Fibroblast of lung (primary cell): ENCODE data around the gene DNAAF1.

Source experiments
- EZH2 ChIP-seq: IDR thresholded peaks from 2 replicates; pipeline ENCODE4 v1.5.1; 2012; ENCODE audit warnings: low read length, control low read depth, mild to moderate bottlenecking; ENCODE audit errors: missing control alignments
- TF ChIP-seq, protein P1 (sequence below), 2 donors: IDR thresholded peaks in 1 of 2; conservative IDR thresholded peaks in 1 of 2; 1 replicate in 1 of 2; 2 replicates in 1 of 2; pipeline ENCODE4 v1.5.1; 2011 to 2012; ENCODE audit warnings: low read length in 2 of 2, control low read depth in 1 of 2, inconsistent platforms in 1 of 2, low read depth in 1 of 2, mild to moderate bottlenecking in 1 of 2

DNA sequence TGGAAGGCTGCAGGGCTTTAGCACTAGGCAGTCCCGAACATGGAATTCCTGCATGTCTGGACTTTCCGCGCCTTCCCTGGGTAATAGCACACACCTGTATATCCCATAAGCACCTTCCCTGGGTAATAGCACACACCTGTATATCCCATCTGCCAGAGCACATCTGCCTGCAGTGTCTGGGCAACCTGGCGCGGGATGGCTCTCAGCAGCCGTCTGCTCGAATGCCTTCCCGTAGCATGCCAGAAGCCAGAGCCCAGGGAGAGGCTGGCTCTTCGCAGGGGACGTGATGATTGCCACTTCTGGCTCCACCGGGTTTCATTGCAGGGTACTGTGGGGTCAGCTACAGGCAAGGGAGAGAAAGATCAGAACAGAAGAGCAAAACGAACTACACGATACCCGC, 49.6 kb upstream of the DNAAF1 start:
- TF ChIP-seq, protein P1, sequence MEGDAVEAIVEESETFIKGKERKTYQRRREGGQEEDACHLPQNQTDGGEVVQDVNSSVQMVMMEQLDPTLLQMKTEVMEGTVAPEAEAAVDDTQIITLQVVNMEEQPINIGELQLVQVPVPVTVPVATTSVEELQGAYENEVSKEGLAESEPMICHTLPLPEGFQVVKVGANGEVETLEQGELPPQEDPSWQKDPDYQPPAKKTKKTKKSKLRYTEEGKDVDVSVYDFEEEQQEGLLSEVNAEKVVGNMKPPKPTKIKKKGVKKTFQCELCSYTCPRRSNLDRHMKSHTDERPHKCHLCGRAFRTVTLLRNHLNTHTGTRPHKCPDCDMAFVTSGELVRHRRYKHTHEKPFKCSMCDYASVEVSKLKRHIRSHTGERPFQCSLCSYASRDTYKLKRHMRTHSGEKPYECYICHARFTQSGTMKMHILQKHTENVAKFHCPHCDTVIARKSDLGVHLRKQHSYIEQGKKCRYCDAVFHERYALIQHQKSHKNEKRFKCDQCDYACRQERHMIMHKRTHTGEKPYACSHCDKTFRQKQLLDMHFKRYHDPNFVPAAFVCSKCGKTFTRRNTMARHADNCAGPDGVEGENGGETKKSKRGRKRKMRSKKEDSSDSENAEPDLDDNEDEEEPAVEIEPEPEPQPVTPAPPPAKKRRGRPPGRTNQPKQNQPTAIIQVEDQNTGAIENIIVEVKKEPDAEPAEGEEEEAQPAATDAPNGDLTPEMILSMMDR (conservative IDR thresholded peaks at IDR 0.05 in 1 of 2, IDR thresholded peaks at IDR 0.05 in 1 of 2; ENCODE audit: low read depth in 1 of 2, low read length in 2 of 2): no peak
- no peak for TF ChIP-seq EZH2
